Measurements from ENCODE around the gene RAB31.

RAB31 gene

DNA sequence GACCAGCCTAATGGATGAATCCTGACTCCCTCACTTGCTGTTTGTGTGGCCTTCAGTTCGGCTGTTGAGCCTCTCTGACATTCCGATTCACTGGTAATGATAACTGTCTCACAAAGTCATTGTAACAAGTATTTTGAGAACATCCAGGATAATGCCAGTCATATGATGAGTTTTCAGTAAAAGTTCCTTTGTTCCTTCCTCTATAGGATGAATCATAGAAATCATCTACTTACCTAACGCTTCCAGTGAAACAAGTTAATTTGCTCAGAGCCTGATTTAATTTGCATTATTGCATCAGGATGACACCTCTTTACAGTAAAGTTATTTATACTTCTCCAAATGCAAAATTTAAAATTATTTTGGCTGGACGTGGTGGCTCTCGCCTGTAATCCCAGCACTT is 32.0 kb downstream of the RAB31 start:
- H3K79me2 ChIP-seq (ENCODE audit: insufficient read depth, low read length), result no peaks in the 10 kb centered on the region
- no peak overlapping the region for H3K9ac ChIP-seq (ENCODE audit: low read length)
- H3K27ac ChIP-seq (ENCODE audit: low read depth, low read length, poor library complexity, severe bottlenecking), result no peak overlapping the region
- no peak overlapping the region for H3K4me2 ChIP-seq (ENCODE audit: low read length)
- H3K4me1 ChIP-seq (ENCODE audit: insufficient read depth, low read length, severe bottlenecking), result no peaks in the 10 kb centered on the region
- no peak for TF ChIP-seq EZH2 (IDR thresholded peaks at IDR 0.05; ENCODE audit: borderline replicate concordance, low read length)
- TF ChIP-seq, protein P1, sequence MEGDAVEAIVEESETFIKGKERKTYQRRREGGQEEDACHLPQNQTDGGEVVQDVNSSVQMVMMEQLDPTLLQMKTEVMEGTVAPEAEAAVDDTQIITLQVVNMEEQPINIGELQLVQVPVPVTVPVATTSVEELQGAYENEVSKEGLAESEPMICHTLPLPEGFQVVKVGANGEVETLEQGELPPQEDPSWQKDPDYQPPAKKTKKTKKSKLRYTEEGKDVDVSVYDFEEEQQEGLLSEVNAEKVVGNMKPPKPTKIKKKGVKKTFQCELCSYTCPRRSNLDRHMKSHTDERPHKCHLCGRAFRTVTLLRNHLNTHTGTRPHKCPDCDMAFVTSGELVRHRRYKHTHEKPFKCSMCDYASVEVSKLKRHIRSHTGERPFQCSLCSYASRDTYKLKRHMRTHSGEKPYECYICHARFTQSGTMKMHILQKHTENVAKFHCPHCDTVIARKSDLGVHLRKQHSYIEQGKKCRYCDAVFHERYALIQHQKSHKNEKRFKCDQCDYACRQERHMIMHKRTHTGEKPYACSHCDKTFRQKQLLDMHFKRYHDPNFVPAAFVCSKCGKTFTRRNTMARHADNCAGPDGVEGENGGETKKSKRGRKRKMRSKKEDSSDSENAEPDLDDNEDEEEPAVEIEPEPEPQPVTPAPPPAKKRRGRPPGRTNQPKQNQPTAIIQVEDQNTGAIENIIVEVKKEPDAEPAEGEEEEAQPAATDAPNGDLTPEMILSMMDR (IDR thresholded peaks at IDR 0.05; ENCODE audit: low read length), result no peak
- no peaks in the 10 kb centered on the region for H3K36me3 ChIP-seq (ENCODE audit: insufficient read depth, low read length)
- no peaks in the 10 kb centered on the region for H4K20me1 ChIP-seq (ENCODE audit: insufficient read depth, low read length)
- H3K27me3 ChIP-seq (ENCODE audit: insufficient read depth, low read length), result 0 out of 2 replicates have a peak, but pooled peaks cover 3% of the 10 kb centered on the region
- H3K9me2 ChIP-seq (ENCODE audit: low read depth, low read length), result no peaks in the 10 kb centered on the region
- H3K9me3 ChIP-seq (ENCODE audit: low read length), result no peaks in the 10 kb centered on the region
- no peaks in the 10 kb centered on the region for H3F3A ChIP-seq (ENCODE audit: insufficient read depth, low read length)
- H2AFZ ChIP-seq (ENCODE audit: low read length), result no peak overlapping the region
- no peak overlapping the region for H3K4me3 ChIP-seq (ENCODE audit: low read depth, low read length, poor library complexity, severe bottlenecking)

DNA sequence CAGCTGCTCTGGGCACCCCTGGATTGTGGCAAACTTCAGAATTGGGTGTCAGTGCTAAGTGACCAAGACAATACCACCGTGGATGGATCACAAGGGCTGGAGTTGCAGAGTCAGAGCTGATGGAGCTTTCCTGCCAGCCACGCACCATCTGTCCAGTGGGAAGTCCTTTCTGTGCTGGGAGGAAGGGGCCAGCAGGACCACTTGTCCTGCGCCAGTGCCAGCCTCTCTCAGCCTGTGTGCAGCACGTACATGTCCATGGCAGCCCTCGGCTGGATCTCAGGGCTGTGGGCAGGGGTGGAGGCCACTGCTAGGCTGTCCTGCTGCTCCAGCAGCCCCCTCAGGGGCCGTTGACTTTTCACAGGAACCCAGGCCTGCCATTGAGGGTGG is 33.3 kb downstream of the RAB31 start:
- Histone ChIP-seq H3K4me1 (ENCODE audit: insufficient read depth, low read length, severe bottlenecking) (no peaks in the 10 kb centered on the region), H3K27ac (ENCODE audit: low read depth, low read length, poor library complexity, severe bottlenecking) (no peak overlapping the region), H3F3A (ENCODE audit: insufficient read depth, low read length) (no peaks in the 10 kb centered on the region), H3K27me3 (ENCODE audit: insufficient read depth, low read length) (no peaks in the 10 kb centered on the region), H3K4me3 (ENCODE audit: low read depth, low read length, poor library complexity, severe bottlenecking) (no peak overlapping the region), H3K9me2 (ENCODE audit: low read depth, low read length) (no peaks in the 10 kb centered on the region), H3K79me2 (ENCODE audit: insufficient read depth, low read length) (no peaks in the 10 kb centered on the region), H3K9ac (ENCODE audit: low read length) (no peak overlapping the region), H4K20me1 (ENCODE audit: insufficient read depth, low read length) (no peaks in the 10 kb centered on the region), H3K9me3 (ENCODE audit: low read length) (no peaks in the 10 kb centered on the region), H3K4me2 (ENCODE audit: low read length) (no peak overlapping the region), H2AFZ (ENCODE audit: low read length) (no peak overlapping the region), H3K36me3 (ENCODE audit: insufficient read depth, low read length) (no peaks in the 10 kb centered on the region)
- TF ChIP-seq EZH2 (IDR thresholded peaks at IDR 0.05; ENCODE audit: borderline replicate concordance, low read length), result no peak
- TF ChIP-seq, protein P1 (IDR thresholded peaks at IDR 0.05; ENCODE audit: low read length), result no peak

DNA sequence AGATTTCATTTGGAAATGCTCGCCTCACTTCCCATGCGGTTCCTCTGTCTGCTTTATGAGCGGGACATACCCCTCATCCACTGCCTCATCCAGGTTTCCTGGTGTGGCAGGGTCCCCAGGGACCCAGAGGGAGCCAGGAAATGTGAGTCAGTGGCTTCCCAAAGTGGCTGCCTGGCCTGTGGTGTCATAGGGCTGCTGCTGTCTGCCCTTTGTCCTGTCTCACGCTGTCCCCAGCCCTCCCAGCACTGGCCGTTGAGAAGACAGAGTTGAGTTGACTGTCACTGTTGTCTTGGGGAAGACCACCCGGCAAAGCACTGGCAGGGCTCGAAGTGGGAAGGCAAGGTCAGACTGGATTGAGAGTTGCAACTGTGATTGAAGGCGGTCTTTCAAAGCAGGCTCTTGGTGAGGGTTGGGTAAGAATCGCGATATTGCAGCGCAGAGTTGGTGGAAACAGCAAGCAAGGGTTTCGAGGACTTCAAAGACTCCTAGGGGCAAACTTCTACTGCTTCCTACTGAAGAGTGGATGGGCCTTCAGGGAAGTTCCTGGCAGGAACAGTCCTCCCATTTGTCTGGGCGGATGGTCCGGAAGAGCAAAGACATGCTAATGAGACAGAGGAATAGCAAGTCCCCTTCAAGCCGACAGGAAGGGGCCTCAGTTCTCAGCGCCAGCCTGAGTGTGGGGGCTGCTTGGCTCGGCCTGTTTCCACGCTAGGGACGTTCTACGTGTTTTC is 33.9 kb downstream of the RAB31 start:
- Histone ChIP-seq H3K79me2 (ENCODE audit: insufficient read depth, low read length) (no peaks in the 10 kb centered on the region), H3K36me3 (ENCODE audit: insufficient read depth, low read length) (no peaks in the 10 kb centered on the region), H3K27me3 (ENCODE audit: insufficient read depth, low read length) (no peaks in the 10 kb centered on the region), H3K4me1 (ENCODE audit: insufficient read depth, low read length, severe bottlenecking) (no peaks in the 10 kb centered on the region), H3K4me3 (ENCODE audit: low read depth, low read length, poor library complexity, severe bottlenecking) (no peak overlapping the region), H3F3A (ENCODE audit: insufficient read depth, low read length) (no peaks in the 10 kb centered on the region), H3K9me2 (ENCODE audit: low read depth, low read length) (no peaks in the 10 kb centered on the region), H3K9ac (ENCODE audit: low read length) (no peak overlapping the region), H3K27ac (ENCODE audit: low read depth, low read length, poor library complexity, severe bottlenecking) (no peak overlapping the region), H3K4me2 (ENCODE audit: low read length) (no peak overlapping the region), H4K20me1 (ENCODE audit: insufficient read depth, low read length) (no peaks in the 10 kb centered on the region), H3K9me3 (ENCODE audit: low read length) (no peaks in the 10 kb centered on the region), H2AFZ (ENCODE audit: low read length) (no peak overlapping the region)
- TF ChIP-seq EZH2 (IDR thresholded peaks at IDR 0.05; ENCODE audit: borderline replicate concordance, low read length), result no peak
- TF ChIP-seq, protein P1 (IDR thresholded peaks at IDR 0.05; ENCODE audit: low read length), result no peak
